HG03103 (cell line): ENCODE results near the gene MSLN.
"Not testable (repeated sequence)": the region's sequence is repeated elsewhere in the genome, so short reads cannot be mapped to it uniquely, and the experiment has no call there.

Experiments used
- ATAC-seq: cut with Tn5 transposase; IDR thresholded peaks from one replicate; pipeline ENCODE4 v1.9.1; 2021; ENCODE audit warnings: low read depth; ENCODE audit not compliant: unreplicated experiment

MSLN gene

DNA sequence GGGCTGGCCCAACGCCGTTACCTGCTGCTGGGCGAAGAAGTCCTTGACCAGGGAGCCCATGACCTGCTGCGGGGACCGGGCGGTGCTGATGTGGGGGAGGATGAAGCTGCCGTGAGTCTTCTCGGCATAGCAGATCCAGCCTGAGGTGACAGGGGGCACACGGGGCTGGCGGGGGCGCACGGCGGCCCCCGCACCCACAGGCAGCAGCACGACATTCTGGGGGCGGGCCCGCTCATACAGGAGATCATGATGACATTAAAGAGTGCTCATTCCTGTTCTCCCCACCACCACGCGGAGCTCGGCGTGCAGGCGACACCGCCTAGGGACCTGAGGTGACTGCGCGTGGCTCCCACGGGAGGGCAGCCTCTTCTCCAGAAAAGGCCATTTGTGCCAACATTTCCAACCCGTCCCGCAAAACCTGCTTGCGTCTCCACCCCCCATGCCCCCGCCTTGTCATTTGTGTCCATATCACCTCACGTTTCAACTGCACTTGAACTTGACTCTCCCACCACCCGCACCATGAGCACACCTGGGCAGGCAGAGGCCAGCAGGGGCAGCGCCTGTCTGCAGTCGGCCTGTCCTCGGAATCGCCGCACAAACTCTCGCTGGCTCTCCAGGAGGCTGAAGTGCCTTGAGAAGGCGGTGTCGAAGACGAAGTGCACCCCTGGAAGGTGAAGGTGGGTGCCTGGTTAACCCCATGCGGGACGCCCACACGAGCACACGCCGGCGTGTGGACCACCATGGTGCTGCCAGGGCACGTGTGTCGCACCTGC, 26.1 kb upstream of the MSLN start:
- ATAC-seq, result no peak

- no peak for ATAC-seq
Measured at GRCh38 chr16:734981-735881, 25.3 kb upstream of the MSLN start.

DNA sequence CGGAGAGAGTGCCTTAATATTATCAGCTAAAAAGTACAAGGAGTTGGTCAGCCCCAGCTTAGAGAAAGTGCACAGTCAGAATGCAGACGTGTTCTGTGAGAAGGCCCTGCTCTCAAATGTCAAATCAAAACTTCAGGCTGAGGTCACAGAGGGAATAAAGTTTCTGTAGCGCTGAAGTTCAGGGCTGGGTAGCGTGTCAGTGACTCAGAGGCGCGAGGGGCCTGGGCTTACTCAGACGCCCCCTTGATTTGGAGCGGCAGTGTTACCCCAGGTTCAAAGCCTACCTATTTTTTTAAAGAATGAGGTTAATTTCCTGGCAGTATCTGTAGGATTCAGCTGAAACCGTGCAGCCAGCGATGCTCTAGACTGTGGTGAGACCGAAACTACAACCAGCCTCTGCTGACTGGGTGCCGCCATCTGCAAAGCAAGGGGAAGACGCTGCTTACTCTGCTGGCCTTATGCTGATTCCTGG, 24.5 kb upstream of the MSLN start:
- ATAC-seq, result no peak

DNA sequence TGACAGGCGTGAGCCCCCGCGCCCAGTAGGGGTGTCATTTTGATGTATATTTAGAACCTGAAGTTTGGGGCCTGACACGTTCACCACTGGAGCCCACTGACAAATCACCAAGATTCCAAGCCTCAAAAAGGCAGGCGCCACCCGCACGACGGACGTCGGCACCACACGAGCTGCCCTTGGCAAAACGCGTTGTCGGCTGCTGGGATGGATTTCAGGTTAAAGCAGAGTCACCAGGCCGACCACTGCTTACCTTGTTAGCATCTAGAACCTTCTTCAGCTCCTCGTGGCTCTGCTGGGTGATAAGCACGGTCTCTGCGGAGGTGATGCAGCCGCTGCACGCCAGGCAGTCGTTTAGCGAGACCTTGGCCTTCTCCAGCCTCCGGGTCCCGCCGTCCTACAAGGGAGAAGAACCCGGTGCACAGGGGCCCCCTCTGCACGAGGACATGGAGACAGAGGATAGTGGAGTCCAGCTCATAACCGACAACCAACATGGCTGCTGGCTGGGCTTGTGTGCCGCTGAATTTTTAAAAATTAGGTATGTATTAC, 23.5 kb upstream of the MSLN start:
- no peak for ATAC-seq

DNA sequence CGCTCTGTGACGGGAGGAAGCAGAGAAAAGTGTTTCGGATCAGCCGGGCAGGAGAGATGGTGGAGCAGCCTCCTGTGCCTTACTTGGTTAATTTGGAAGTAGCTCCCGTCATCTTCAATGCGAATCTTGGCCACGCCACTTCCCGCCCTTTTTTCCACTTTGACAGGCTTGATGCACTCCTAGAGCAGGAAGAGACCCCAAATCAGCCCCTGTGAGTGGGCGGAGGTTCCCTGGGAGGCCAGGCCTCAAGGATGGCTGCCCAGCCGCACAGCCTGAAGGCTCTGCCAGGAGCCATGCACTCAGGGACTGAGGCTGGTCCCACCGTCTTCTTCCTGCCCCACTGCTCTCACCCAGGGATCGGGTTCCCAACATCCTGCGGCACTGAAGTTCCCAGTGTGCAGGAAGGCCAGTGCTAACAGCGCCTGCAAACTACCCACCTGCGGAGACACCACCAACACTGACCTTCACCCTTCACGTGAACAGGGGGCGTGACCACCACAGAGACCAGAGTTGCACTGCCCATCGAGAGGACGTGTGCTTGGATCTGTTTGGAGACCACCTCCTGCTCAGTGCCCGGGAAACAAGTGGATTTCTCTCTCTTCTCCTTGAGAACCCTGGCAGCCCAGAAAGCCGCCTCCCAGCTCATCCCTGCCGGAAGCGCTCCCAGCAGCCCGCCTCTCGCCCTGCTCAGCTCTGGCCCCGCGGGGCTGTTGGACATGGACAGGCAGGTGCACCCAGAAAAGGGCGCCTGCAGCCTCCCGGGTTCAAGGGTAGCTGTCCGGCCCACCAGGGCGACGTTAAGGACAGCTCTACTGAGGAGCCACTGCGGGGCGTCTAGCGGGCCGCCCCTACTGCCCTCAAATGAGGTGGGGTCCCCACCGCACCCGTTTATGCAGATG, 20.7 kb upstream of the MSLN start:
- no peak for ATAC-seq

GRCh38 chr16:740459-740763, 20.1 kb upstream of the MSLN start:
- no peak for ATAC-seq

DNA sequence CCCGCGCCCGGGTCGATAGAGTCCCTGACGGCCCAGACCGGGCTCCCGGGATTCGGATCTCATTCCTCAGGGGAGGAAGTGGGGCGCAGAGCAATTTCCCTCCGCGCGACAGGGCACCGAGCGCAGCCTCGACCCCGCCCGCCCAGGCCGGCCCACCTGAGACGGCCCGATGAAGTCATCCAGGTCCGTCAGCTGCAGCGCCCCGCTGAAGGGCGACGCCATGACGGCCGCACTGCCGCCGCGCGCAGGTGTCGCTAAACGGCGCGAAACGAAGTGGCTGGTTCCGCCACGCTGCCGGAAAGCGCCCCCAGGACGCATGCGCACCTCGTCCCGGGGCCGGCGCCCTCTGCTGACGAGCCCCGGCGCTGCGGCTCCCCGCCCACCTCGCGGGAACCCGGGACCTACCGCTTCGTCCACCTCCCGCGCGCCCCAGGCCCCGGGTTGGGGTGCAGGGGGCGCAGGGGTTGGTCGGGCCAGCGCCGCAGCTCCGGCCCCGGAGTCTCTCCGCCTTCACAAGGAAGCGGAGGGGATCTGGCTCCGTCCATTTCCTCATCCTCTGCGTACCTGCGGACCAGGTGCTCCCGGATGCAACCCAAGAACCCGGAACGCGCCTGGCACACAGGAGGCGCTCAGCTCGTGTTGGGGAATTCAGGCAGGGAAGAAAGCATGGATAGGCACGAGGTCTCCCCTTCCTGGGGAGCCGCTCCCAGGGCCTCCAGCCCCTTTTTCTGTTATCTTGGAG, 19.6 kb upstream of the MSLN start, which contains the start of gene CIAO3:
Gene CIAO3, minus strand, starts transcription at position 234 of the 742 bp plus-strand sequence. Its CDS starts 12 bp downstream, at position 222.
- peak; percentile 54 for ATAC-seq

DNA sequence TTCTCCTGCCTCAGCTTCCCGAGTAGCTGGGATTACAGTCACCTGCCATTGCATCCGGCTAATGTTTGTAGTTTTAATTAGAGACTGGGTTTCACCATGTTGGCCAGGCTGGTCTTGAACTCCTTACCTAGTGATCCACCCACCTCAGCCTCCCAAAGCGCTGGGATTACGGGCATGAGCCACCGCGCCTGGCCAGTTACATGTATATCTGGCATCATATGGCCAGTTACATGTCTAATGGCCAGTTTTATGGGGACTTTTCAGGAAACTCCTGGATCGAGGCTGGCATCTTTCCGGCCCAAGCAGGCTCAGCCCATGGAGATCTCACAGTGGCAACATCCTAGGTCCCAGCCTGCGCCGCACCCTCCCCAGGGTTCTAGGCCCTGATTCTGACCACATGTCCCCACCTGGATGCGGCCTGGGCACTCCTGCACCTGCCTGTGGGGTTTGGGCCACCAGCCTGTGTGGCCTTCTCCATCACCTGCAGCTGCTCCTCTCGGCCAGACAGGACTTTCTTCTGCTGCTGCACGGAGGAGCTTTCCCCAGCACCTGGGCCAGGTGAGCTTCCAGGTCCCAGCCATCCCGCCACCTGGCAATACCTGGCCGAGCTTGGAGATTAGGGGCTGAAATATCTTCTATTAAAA, 18.4 kb upstream of the MSLN start:
- ATAC-seq, result no peak

DNA sequence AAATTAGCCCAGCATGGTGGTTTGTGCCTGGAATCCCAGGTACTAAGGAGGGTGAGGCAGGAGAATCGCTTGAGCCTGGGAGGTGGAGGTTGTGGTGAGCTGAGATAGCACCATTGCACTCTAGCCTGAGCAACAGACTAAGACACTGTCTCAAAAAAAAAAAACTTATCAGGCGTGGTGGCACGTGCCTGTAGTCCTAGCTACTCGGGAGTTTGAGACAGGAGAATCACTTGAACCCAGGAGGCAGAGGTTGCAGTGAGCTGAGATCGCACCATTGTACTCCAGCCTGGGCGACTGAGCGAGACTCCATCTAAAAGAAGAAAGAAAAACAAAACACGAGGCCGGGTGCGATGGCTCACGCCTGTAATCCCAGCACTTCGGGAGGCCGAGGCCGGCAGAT, 17.6 kb upstream of the MSLN start:
- ATAC-seq, result not testable (repeated sequence)

- ATAC-seq, result no peak
Measured at GRCh38 chr16:743794-744500, 16.6 kb upstream of the MSLN start.

DNA sequence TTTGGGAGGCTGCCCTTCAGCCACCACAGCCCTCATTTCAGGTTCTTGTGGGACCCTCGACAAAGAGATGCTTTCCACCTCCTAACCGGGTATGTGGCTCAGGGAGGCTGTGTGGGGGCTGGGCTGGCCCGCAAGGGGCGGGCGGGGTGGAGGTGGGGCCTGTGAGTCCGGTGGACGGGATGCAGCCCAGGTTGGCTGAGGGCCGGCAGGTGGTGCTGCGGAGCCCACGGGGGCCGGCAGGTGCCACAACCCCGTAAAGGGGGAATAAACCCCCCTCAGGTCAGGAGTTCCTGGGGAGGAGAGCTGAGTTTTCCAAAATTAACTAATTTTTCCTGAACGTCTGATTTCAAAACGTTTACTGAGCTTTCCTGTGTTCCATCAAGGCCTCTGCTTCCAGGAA, 14.8 kb upstream of the MSLN start:
- ATAC-seq, result no peak

DNA sequence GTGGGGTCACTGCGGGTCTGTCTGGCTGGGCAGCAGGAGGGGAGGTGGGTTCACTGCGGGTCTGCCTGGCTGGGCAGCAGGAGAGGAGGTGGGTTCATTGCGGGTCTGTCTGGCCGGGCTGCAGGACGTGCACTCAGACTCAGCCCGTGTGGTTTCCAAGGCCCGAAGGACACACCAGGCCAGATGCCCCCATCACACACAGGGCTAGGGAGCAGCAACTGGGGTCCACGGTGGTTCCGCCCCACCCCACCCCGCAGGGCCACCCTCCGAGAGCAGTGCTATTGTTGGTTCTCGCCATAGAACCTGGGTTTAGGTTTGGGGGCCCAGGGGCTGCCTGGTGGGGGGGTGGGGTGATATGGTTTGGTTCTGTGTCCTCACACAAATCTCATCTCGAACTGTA, 13.9 kb upstream of the MSLN start:
- ATAC-seq, result no peak

DNA sequence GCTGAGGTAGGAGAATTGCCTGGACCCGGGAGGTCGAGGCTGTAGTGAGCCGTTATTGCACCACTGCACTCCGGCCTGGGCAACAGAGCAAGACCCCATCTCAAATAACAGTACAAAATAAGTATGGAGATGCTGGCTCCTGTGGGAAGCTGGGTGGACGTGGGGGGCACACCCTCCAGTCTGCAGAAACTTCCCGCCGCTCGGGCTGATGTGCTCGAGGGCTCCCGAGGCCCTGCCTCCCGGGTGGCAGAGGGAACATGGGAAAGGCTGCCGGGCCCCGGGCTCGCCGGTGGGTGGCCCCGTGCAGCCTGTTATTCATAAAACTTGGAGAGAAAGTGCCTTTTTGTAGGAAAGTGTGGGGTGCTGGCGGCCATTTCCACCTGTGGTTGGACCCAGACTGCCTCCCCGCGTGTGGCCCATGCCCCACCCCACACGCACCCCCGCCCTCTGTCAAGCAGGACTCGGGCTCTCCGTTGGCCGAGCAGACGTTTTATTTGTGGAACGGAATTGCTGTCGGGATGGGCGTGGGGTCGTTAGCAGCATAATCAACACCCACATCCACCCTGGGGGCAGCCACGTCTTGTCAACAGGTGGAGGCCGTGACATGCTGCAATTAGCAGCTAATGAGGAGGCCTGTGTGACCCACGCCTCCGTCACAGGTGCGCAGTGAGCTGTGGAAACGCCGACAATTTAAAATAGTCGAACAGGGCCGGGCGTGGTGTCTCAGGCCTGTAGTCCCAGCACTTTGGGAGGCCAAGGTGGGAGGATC, 12.4 kb upstream of the MSLN start:
- ATAC-seq, result no peak

DNA sequence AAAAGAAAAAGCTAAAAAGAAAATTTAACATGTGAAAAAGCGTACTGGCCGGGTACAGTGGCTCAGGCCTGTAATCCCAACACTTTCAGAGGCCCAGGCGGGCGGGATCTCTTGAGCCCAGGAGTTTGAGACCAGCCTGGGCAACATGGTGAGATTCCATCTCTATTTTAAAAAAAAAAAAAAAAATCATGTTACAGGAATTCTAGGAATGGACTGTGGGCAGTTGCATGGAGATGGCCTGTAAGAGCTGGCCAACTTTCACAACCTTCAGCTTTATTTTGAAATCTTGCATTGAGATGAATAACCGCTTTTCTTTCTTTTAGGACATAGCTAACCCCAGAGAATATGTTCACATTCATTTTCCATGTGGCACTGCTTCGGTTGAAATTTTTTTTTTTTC, 11.5 kb upstream of the MSLN start:
- no peak for ATAC-seq

GRCh38 chr16:750485-750884, 10.0 kb upstream of the MSLN start:
- no peak for ATAC-seq

DNA sequence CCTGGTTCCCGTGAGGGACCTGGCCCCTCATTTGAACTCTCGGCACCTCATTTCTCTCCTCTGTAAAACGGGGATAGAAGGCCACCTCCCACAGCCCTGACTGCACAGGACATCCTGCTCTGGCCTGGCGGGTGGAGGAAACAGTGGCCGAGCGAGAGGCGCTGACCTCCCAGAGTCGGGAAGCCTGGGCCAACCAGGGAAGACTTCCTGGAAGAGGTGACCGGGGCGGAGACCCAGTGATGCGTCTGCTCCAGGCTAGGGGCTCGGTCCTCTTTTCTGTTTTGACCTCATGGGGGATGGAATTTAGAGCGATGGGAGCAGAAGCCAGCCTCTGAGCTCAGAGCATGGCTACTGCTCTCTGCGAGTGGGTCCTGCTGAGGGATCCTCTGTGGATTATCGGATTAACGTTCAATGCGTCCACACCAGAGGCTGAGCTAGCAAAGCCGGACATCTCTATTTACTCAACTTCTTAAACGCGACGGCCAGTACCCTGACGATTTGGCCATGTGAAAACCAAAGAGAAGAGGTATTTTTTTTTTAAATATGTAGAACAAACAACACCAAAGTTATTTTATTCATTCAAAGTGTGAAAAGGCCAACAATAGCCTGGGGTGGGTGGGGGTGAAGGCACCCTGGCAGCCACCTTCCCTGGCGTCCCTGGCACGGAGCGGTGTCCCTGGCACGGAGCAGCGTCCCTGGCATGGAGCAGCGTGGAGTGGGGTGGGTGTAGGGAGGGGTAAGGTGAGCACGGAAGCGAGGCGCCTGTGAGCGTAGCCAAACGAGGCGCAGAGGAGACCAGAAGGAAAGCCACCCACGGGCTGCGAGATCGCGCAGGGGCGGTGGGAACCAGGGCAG, 9.2 kb upstream of the MSLN start:
- ATAC-seq, result no peak

GRCh38 chr16:752007-752312, 8.6 kb upstream of the MSLN start:
- no peak for ATAC-seq
